Measurements from ENCODE around the gene VWA8. TPM values are rescaled to one million over a fixed set of nuclear protein-coding genes. Genes with fewer than 3 reads are reported as not detected.

Gene VWA8
- total RNA-seq, 4 donors from 2014 or later, result 12.0 to 34.0 (median 16.6) TPM

DNA sequence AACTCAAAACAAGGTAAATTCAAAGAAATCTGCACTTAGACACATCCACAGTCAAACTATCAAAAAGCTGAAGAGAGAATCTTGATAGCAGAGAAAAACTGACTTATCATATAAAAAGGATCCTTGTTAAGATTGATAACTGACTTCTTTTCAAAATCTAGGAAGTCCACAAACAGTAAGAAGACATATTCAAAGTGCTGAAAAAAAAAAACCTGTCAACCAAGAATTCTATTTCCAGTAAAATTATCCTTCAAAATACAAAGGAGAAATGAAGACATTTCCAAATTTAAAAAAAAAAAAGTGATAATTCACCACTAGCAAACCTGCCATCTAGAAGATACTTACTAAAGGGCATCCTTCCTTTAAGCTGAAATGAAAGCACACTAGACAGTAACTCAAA, 15.0 kb downstream of the VWA8 start:
- Histone ChIP-seq H3K36me3 (peaks cover 11% of the 10 kb centered on the region), H3K4me1 (no peaks in the 10 kb centered on the region), H3K27me3 (no peaks in the 10 kb centered on the region), H3K27ac (no peak overlapping the region), H3K4me3 (no peak overlapping the region), H3K9me3 (no peaks in the 10 kb centered on the region)
- no peak for TF ChIP-seq POLR2AphosphoS5 (IDR thresholded peaks at IDR 0.05)
- no peak for TF ChIP-seq EP300 (IDR thresholded peaks at IDR 0.05)
- TF ChIP-seq POLR2A (IDR thresholded peaks at IDR 0.05), result no peak
- TF ChIP-seq, protein P1, sequence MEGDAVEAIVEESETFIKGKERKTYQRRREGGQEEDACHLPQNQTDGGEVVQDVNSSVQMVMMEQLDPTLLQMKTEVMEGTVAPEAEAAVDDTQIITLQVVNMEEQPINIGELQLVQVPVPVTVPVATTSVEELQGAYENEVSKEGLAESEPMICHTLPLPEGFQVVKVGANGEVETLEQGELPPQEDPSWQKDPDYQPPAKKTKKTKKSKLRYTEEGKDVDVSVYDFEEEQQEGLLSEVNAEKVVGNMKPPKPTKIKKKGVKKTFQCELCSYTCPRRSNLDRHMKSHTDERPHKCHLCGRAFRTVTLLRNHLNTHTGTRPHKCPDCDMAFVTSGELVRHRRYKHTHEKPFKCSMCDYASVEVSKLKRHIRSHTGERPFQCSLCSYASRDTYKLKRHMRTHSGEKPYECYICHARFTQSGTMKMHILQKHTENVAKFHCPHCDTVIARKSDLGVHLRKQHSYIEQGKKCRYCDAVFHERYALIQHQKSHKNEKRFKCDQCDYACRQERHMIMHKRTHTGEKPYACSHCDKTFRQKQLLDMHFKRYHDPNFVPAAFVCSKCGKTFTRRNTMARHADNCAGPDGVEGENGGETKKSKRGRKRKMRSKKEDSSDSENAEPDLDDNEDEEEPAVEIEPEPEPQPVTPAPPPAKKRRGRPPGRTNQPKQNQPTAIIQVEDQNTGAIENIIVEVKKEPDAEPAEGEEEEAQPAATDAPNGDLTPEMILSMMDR (IDR thresholded peaks at IDR 0.05), result no peak
- DNase-seq (ENCODE audit: low spot score in 2 of 2), result no peak

- no peaks in the 10 kb centered on the region for H3K9me3 ChIP-seq
- no peaks in the 10 kb centered on the region for H3K4me1 ChIP-seq
- DNase-seq (ENCODE audit: low spot score in 2 of 2), result no peak
- no peaks in the 10 kb centered on the region for H3K27me3 ChIP-seq
- 88% methylated on average over 3 of the region's 3 CpGs for WGBS
- peaks cover 11% of the 10 kb centered on the region for H3K36me3 ChIP-seq
- TF ChIP-seq POLR2AphosphoS5 (IDR thresholded peaks at IDR 0.05), result no peak
- TF ChIP-seq POLR2A (IDR thresholded peaks at IDR 0.05), result no peak
- TF ChIP-seq, protein P1 (IDR thresholded peaks at IDR 0.05), result no peak
- TF ChIP-seq EP300 (IDR thresholded peaks at IDR 0.05), result no peak
- no peak overlapping the region for H3K27ac ChIP-seq
- no peak overlapping the region for H3K4me3 ChIP-seq
Observed at GRCh38 chr13:41944635-41945397, 16.1 kb downstream of the VWA8 start.

DNA sequence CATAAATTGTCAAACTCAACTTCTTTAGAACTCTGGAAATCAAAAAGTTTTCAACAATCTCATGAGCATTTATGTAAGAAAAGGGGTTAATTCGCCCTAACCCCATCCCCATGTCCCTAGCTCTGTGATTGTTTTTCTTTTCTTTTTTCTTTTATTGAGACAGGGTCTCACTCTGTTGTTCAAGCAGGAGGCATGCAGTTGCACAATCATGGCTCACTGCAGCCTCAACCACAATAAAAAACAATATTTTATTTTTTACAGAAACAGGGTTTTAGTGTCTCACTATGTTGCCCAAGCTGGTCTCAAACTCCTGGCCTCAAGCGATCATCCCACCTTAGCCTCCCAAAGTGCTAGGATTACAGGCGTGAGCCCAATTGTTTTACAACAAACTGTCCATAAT, 16.7 kb downstream of the VWA8 start:
- 96% methylated on average over 3 of the region's 3 CpGs for WGBS
- H3K27ac ChIP-seq, result no peak overlapping the region
- H3K36me3 ChIP-seq, result peaks cover 11% of the 10 kb centered on the region
- no peaks in the 10 kb centered on the region for H3K9me3 ChIP-seq
- no peak overlapping the region for H3K4me3 ChIP-seq
- H3K27me3 ChIP-seq, result no peaks in the 10 kb centered on the region
- TF ChIP-seq, protein P1 (IDR thresholded peaks at IDR 0.05), result no peak
- TF ChIP-seq EP300 (IDR thresholded peaks at IDR 0.05) (no peak), POLR2AphosphoS5 (IDR thresholded peaks at IDR 0.05) (no peak), POLR2A (IDR thresholded peaks at IDR 0.05) (no peak)
- H3K4me1 ChIP-seq, result no peaks in the 10 kb centered on the region
- no peak for DNase-seq (ENCODE audit: low spot score in 2 of 2)

GRCh38 chr13:41942462-41943094, 18.3 kb downstream of the VWA8 start:
- Histone ChIP-seq H3K4me3 (no peak overlapping the region), H3K4me1 (no peaks in the 10 kb centered on the region), H3K36me3 (peaks cover 11% of the 10 kb centered on the region), H3K9me3 (no peaks in the 10 kb centered on the region), H3K27ac (no peak overlapping the region), H3K27me3 (no peaks in the 10 kb centered on the region)
- TF ChIP-seq POLR2AphosphoS5 (IDR thresholded peaks at IDR 0.05) (no peak), POLR2A (IDR thresholded peaks at IDR 0.05) (no peak), EP300 (IDR thresholded peaks at IDR 0.05) (no peak)
- TF ChIP-seq, protein P1 (IDR thresholded peaks at IDR 0.05), result no peak
- no peak for DNase-seq (ENCODE audit: low spot score in 2 of 2)
- WGBS, result 100% methylated on average over 2 of the region's 2 CpGs

DNA sequence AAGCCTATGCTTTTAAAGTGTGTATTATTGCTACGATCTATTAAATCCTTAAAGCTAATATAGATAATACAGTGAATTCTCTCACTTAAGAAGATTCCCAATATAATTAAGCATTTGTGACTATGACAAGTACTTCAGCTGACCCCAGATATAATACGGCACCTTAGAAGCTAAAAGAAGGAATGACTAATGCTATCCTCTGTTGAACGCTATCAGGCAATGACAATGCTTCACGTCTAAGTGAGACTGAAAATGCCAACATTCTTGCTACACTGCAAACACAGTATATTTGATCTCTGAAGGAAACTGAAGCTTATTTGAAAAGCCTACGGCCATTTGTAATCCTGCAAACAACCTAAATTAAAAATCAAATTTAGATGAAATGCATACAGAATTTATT, 19.7 kb downstream of the VWA8 start:
- TF ChIP-seq EP300 (IDR thresholded peaks at IDR 0.05) (no peak), POLR2A (IDR thresholded peaks at IDR 0.05) (no peak), POLR2AphosphoS5 (IDR thresholded peaks at IDR 0.05) (no peak)
- TF ChIP-seq, protein P1 (IDR thresholded peaks at IDR 0.05), result no peak
- H3K4me1 ChIP-seq, result no peaks in the 10 kb centered on the region
- DNase-seq (ENCODE audit: low spot score in 2 of 2), result no peak
- H3K9me3 ChIP-seq, result no peaks in the 10 kb centered on the region
- no peak overlapping the region for H3K27ac ChIP-seq
- 89% methylated on average over 5 of the region's 5 CpGs for WGBS
- H3K4me3 ChIP-seq, result no peak overlapping the region
- peaks cover 5% of the 10 kb centered on the region for H3K36me3 ChIP-seq
- no peaks in the 10 kb centered on the region for H3K27me3 ChIP-seq
